Measurements from ENCODE around the gene MAJIN. TPM values are rescaled to one million over a fixed set of nuclear protein-coding genes. Genes with fewer than 3 reads are reported as not detected.
"Not testable (repeated sequence)": the region's sequence is repeated elsewhere in the genome, so short reads cannot be mapped to it uniquely, and the experiment has no call there.

MAJIN gene
- total RNA-seq, 2 experiments from 2014 or later: not detected

GRCh38 chr11:65003282-65003681 is 31.4 kb upstream of the MAJIN start:
- CTCF ChIA-PET: interaction anchor here (1.9 kb wide), 1 partner anchor 11 kb away, joined by 6 read pairs; the partner anchor contains the start of gene ARL2
- H3K27ac Mint-ChIP-seq: no peak overlapping the region
- H3K4me1 Mint-ChIP-seq: peaks cover 14% of the 10 kb centered on the region
- H3K4me3 Mint-ChIP-seq: no peak overlapping the region
- DNase-seq (no peak), ATAC-seq (no peak)
- no peaks in the 10 kb centered on the region for H3K27me3 Mint-ChIP-seq
- no peaks in the 10 kb centered on the region for H3K36me3 Mint-ChIP-seq
- H3K9me3 Mint-ChIP-seq (ENCODE audit: low read depth): no peaks in the 10 kb centered on the region

GRCh38 chr11:65002706-65003105 is 30.8 kb upstream of the MAJIN start:
- CTCF ChIA-PET: no interaction called here

GRCh38 chr11:64999478-64999877 is 27.6 kb upstream of the MAJIN start:
- ATAC-seq (no peak), DNase-seq (no peak)
- Mint-ChIP-seq H3K27me3 (no peaks in the 10 kb centered on the region), H3K4me1 (peaks cover 30% of the 10 kb centered on the region), H3K36me3 (no peaks in the 10 kb centered on the region), H3K4me3 (no peak overlapping the region), H3K27ac (peak overlapping the region; percentile 62), H3K9me3 (ENCODE audit: low read depth) (no peaks in the 10 kb centered on the region)
- CTCF ChIA-PET: interaction anchor here (1.5 to 5.0 kb wide), 3 partner anchors 15 to 152 kb away, joined by 4 to 35 read pairs (median 7); partner anchors contain the start of gene ARL2

More at GRCh38 chr11:65002706-65003105, 30.8 kb upstream of the MAJIN start:
- Mint-ChIP-seq H3K4me3 (no peak overlapping the region), H3K27ac (no peak overlapping the region), H3K4me1 (peaks cover 18% of the 10 kb centered on the region), H3K9me3 (ENCODE audit: low read depth) (no peaks in the 10 kb centered on the region), H3K27me3 (no peaks in the 10 kb centered on the region), H3K36me3 (no peaks in the 10 kb centered on the region)
- DNase-seq (no peak), ATAC-seq (no peak)

GRCh38 chr11:64998690-64999431 is 27.0 kb upstream of the MAJIN start:
- ATAC-seq (peak; percentile 31), DNase-seq (peak; percentile 56)
- H3K4me3 Mint-ChIP-seq: peak overlapping the region; percentile 53

GRCh38 chr11:64998141-64998540 is 26.2 kb upstream of the MAJIN start:
- no peaks in the 10 kb centered on the region for H3K36me3 Mint-ChIP-seq
- DNase-seq: peak; percentile 55
- H3K4me3 Mint-ChIP-seq: peak overlapping the region; percentile 53
- H3K4me1 Mint-ChIP-seq: peaks cover 30% of the 10 kb centered on the region
- no peak for ATAC-seq
- H3K9me3 Mint-ChIP-seq (ENCODE audit: low read depth): no peaks in the 10 kb centered on the region
- H3K27me3 Mint-ChIP-seq: no peaks in the 10 kb centered on the region
- peak overlapping the region; percentile 85 for H3K27ac Mint-ChIP-seq
- CTCF ChIA-PET: interaction anchor here (0.8 to 5.0 kb wide), 10 partner anchors 16 to 255 kb away, joined by 3 to 35 read pairs (median 4); partner anchors contain the start of genes ARL2, CDC42BPG, FAU and MRPL49

More at GRCh38 chr11:64998690-64999431, 27.0 kb upstream of the MAJIN start:
- Mint-ChIP-seq H3K27ac (peak overlapping the region; percentile 85), H3K9me3 (ENCODE audit: low read depth) (no peaks in the 10 kb centered on the region), H3K4me1 (peaks cover 30% of the 10 kb centered on the region), H3K27me3 (no peaks in the 10 kb centered on the region), H3K36me3 (no peaks in the 10 kb centered on the region)
- CTCF ChIA-PET: interaction anchor here (0.8 to 5.0 kb wide), 8 partner anchors 16 to 256 kb away, joined by 3 to 35 read pairs (median 4); partner anchors contain the start of genes ARL2, FAU, MRPL49 and SAC3D1

- H3K27me3 Mint-ChIP-seq: no peaks in the 10 kb centered on the region
- peak within 1 kb of the TSS; percentile 60 for H3K4me3 Mint-ChIP-seq
- peaks cover 30% of the 10 kb centered on the region for H3K4me1 Mint-ChIP-seq
- DNase-seq (peak; percentile 50), ATAC-seq (peak; percentile 66)
- CTCF ChIA-PET: interaction anchor here (0.7 to 5.0 kb wide), 4 partner anchors 18 to 153 kb away, joined by 3 to 35 read pairs (median 10); partner anchors contain the start of genes ARL2 and CDC42BPG
- H3K36me3 Mint-ChIP-seq: no peaks in the 10 kb centered on the region
- H3K9me3 Mint-ChIP-seq (ENCODE audit: low read depth): no peaks in the 10 kb centered on the region
- H3K27ac Mint-ChIP-seq: peak within 1 kb of the TSS; percentile 70
Observed at GRCh38 chr11:64996710-64997380, 24.9 kb upstream of the MAJIN start, which contains the start of gene BATF2. Gene BATF2, minus strand, starts transcription at chr11:64996971. Its CDS starts 57 bp downstream, at chr11:64996914.

GRCh38 chr11:64996327-64996709 is 24.4 kb upstream of the MAJIN start:
- H3K9me3 Mint-ChIP-seq (ENCODE audit: low read depth): no peaks in the 10 kb centered on the region
- H3K27ac Mint-ChIP-seq: peak overlapping the region; percentile 29
- H3K27me3 Mint-ChIP-seq: no peaks in the 10 kb centered on the region
- DNase-seq: no peak
- CTCF ChIA-PET: interaction anchor here (1.8 to 5.0 kb wide), 3 partner anchors 18 to 152 kb away, joined by 5 to 35 read pairs (median 15); partner anchors contain the start of genes ARL2 and CDC42BPG
- H3K4me3 Mint-ChIP-seq: peak overlapping the region; percentile 41
- peaks cover 30% of the 10 kb centered on the region for H3K4me1 Mint-ChIP-seq
- no peaks in the 10 kb centered on the region for H3K36me3 Mint-ChIP-seq
- ATAC-seq: no peak

GRCh38 chr11:64994318-64994717 is 22.4 kb upstream of the MAJIN start:
- Mint-ChIP-seq H3K4me1 (peaks cover 35% of the 10 kb centered on the region), H3K4me3 (no peak overlapping the region), H3K27me3 (no peaks in the 10 kb centered on the region), H3K27ac (no peak overlapping the region), H3K9me3 (ENCODE audit: low read depth) (no peaks in the 10 kb centered on the region), H3K36me3 (no peaks in the 10 kb centered on the region)
- ATAC-seq (no peak), DNase-seq (no peak)
- CTCF ChIA-PET: interaction anchor here (1.0 to 1.3 kb wide), 2 partner anchors 58 to 335 kb away, joined by 3 to 4 read pairs; partner anchors contain the start of gene GPHA2

- no peaks in the 10 kb centered on the region for H3K36me3 Mint-ChIP-seq
- H3K27ac Mint-ChIP-seq: no peak overlapping the region
- H3K27me3 Mint-ChIP-seq: peaks cover 3% of the 10 kb centered on the region
- no peaks in the 10 kb centered on the region for H3K9me3 Mint-ChIP-seq (ENCODE audit: low read depth)
- DNase-seq (no peak), ATAC-seq (no peak)
- peaks cover 9% of the 10 kb centered on the region for H3K4me1 Mint-ChIP-seq
- CTCF ChIA-PET: no interaction called here
- no peak overlapping the region for H3K4me3 Mint-ChIP-seq
Observed at GRCh38 chr11:64990222-64990923, 18.5 kb upstream of the MAJIN start.

- CTCF ChIA-PET: no interaction called here
- Mint-ChIP-seq H3K27me3 (peaks cover 5% of the 10 kb centered on the region), H3K4me3 (no peak overlapping the region), H3K36me3 (no peaks in the 10 kb centered on the region), H3K27ac (no peak overlapping the region), H3K4me1 (peaks cover 9% of the 10 kb centered on the region), H3K9me3 (ENCODE audit: low read depth) (no peaks in the 10 kb centered on the region)
- DNase-seq (no peak), ATAC-seq (no peak)
Observed at GRCh38 chr11:64989416-64989815, 17.5 kb upstream of the MAJIN start.

- no peak overlapping the region for H3K27ac Mint-ChIP-seq
Observed at GRCh38 chr11:64987998-64988854, 16.3 kb upstream of the MAJIN start.

GRCh38 chr11:64983339-64983738 is 11.4 kb upstream of the MAJIN start:
- not testable (repeated sequence) for DNase-seq; H3K4me1 Mint-ChIP-seq; H3K36me3 Mint-ChIP-seq; ATAC-seq; H3K4me3 Mint-ChIP-seq; H3K9me3 Mint-ChIP-seq (ENCODE audit: low read depth); H3K27ac Mint-ChIP-seq
- CTCF ChIA-PET: interaction anchor here (0.6 kb wide), 1 partner anchor 25 kb away, joined by 4 read pairs; no protein-coding TSS in a partner anchor
- H3K27me3 Mint-ChIP-seq: peaks cover 18% of the 10 kb centered on the region

More at GRCh38 chr11:64987998-64988854, 16.3 kb upstream of the MAJIN start:
- no peak for DNase-seq
- Mint-ChIP-seq H3K4me1 (peaks cover 9% of the 10 kb centered on the region), H3K4me3 (no peak overlapping the region), H3K36me3 (no peaks in the 10 kb centered on the region), H3K9me3 (ENCODE audit: low read depth) (no peaks in the 10 kb centered on the region), H3K27me3 (peaks cover 5% of the 10 kb centered on the region)
- CTCF ChIA-PET: no interaction called here
- no peak for ATAC-seq
